ENCODE results near the gene NELFB. TPM values are rescaled to one million over a fixed set of nuclear protein-coding genes. Genes with fewer than 3 reads are reported as not detected.

NELFB gene
- total RNA-seq, result 46.4 TPM
- 10 to 100 TPM; 22.3 to 27.1 (median 23.7) TPM for polyA plus RNA-seq

DNA sequence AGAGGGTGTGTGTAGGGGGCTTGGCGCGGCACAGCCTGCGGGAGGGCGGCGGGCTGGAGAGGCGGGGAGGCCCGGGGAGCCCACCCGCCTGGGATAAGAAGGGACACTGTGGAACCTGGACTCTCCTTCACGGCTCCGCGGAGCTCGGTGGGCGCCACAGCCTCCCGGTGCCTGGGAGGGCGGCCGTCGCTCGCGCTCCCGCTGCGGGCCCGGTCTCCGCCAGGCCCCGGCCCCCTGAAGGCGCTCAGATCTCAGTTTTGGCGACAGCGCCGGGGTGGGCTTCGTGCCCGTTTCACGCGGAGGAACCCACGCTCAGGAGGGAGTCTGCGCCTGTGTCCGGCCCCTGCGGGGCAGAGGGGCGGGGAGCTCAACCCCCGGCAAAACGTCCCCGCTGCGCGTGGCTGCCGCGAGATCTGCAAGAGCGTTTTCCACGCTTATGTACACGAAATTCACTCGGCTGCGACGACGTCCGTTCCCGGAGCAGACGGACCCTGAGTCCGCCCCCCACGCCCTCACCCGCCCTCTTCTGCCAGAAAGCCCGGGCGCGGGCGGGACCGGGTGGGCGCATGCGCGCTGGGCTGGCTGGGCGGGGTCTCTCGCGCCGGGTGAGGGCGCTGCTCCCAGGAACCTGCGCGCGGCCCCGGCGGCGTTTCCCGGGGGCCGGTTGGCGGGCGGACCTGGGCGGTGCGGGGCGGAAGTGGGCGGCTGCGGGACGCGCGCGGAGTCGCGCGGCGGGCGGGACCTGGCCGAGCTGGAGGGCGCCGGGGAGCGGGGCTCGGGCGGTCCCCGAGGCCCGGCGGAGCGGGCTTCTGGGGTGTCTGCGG, at the start of gene NELFB:
Gene NELFB, plus strand, starts transcription at position 704 of the 824 bp plus-strand sequence.
- Histone ChIP-seq H3K27ac (ENCODE audit: insufficient read depth, low read length, poor library complexity, severe bottlenecking) (peak within 1 kb of the TSS; percentile 63), H3K4me1 (ENCODE audit: control insufficient read depth, insufficient read depth, low read length, poor library complexity, severe bottlenecking) (peaks cover 27% of the 10 kb centered on the region), H3K36me3 (ENCODE audit: control insufficient read depth, insufficient read depth, low read length) (peaks cover 12% of the 10 kb centered on the region), H3K9me3 (ENCODE audit: control insufficient read depth in 2 of 2, low read length in 2 of 2) (no peaks in the 10 kb centered on the region), H3K4me3 (ENCODE audit: low read depth, low read length) (peak within 1 kb of the TSS; percentile 67), H3K27me3 (ENCODE audit: control insufficient read depth, insufficient read depth, low read length) (no peaks in the 10 kb centered on the region)
- no peaks in the 10 kb centered on the region for H3K27me3 Mint-ChIP-seq
- DNase-seq (peak; percentile 90 to 95 (median 94)), ATAC-seq (ENCODE audit: low read depth in 2 of 2) (peak; percentile 89 to 92)
- H3K9me3 Mint-ChIP-seq, result no peaks in the 10 kb centered on the region
- peak within 1 kb of the TSS; percentile 84 to 97 (median 91) for H3K4me3 Mint-ChIP-seq
- H3K27ac Mint-ChIP-seq, result peak within 1 kb of the TSS; percentile 67 to 76 (median 76)
- H3K36me3 Mint-ChIP-seq, result peaks cover 7% of the 10 kb centered on the region
- H3K4me1 Mint-ChIP-seq, result peaks cover 0 to 26% (median 3%) of the 10 kb centered on the region in 4 donors

DNA sequence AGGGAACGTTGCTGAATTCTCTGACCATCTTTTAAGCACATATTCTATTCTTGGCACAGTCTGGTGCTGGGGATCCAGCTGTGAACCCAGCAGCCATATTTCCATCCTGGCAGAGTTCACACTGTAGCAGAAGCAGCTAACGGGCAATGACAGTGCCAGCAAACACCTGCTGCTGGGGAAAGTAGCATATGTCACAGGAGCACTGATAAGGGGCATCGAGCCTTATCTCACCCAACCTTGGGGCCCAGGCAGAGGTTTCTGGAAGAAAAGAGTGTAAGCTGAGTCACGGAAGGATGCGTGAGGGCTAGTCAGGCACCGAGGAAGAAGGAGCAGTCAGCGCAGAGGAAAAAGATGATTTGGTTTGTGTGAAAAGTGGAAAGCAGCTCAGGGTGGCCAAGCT, 48.5 kb upstream of the NELFB start:
- H3K27me3 ChIP-seq (ENCODE audit: control insufficient read depth, insufficient read depth, low read length), result no peaks in the 10 kb centered on the region
- peaks cover 0 to 50% (median 28%) of the 10 kb centered on the region in 4 donors for H3K4me1 Mint-ChIP-seq
- DNase-seq, result no peak
- H3K9me3 Mint-ChIP-seq, result peaks cover 0 to 1% (median 0%) of the 10 kb centered on the region in 7 donors
- no peaks in the 10 kb centered on the region for H3K27me3 Mint-ChIP-seq
- H3K27ac ChIP-seq (ENCODE audit: insufficient read depth, low read length, poor library complexity, severe bottlenecking), result peak overlapping the region; percentile 83
- peaks cover 13% of the 10 kb centered on the region for H3K36me3 Mint-ChIP-seq
- H3K9me3 ChIP-seq (ENCODE audit: control insufficient read depth in 2 of 2, low read length in 2 of 2), result no peaks in the 10 kb centered on the region
- H3K36me3 ChIP-seq (ENCODE audit: control insufficient read depth, insufficient read depth, low read length), result peaks cover 5% of the 10 kb centered on the region
- no peak for ATAC-seq (ENCODE audit: low read depth in 2 of 2)
- H3K27ac Mint-ChIP-seq, result peak overlapping the region; percentile 81 to 92 (median 90)
- peak overlapping the region; percentile 87 for H3K4me3 ChIP-seq (ENCODE audit: low read depth, low read length)
- peaks cover 34% of the 10 kb centered on the region for H3K4me1 ChIP-seq (ENCODE audit: control insufficient read depth, insufficient read depth, low read length, poor library complexity, severe bottlenecking)
- peak overlapping the region; percentile 91 to 96 (median 93) for H3K4me3 Mint-ChIP-seq

GRCh38 chr9:137211532-137211931, 43.6 kb upstream of the NELFB start:
- peaks cover 5% of the 10 kb centered on the region for H3K36me3 ChIP-seq (ENCODE audit: control insufficient read depth, insufficient read depth, low read length)
- H3K36me3 Mint-ChIP-seq, result peaks cover 13% of the 10 kb centered on the region
- H3K27me3 Mint-ChIP-seq, result no peaks in the 10 kb centered on the region
- DNase-seq (no peak), ATAC-seq (ENCODE audit: low read depth in 2 of 2) (no peak)
- H3K27ac Mint-ChIP-seq, result peak overlapping the region in 1 of 3 donors; percentile 76
- H3K4me1 ChIP-seq (ENCODE audit: control insufficient read depth, insufficient read depth, low read length, poor library complexity, severe bottlenecking), result peaks cover 5% of the 10 kb centered on the region
- no peak overlapping the region for H3K27ac ChIP-seq (ENCODE audit: insufficient read depth, low read length, poor library complexity, severe bottlenecking)
- H3K27me3 ChIP-seq (ENCODE audit: control insufficient read depth, insufficient read depth, low read length), result no peaks in the 10 kb centered on the region
- peaks cover 0 to 1% (median 0%) of the 10 kb centered on the region in 7 donors for H3K9me3 Mint-ChIP-seq
- peak overlapping the region in 1 of 4 donors; percentile 76 for H3K4me3 Mint-ChIP-seq
- peaks cover 0 to 13% (median 10%) of the 10 kb centered on the region in 4 donors for H3K4me1 Mint-ChIP-seq
- H3K9me3 ChIP-seq (ENCODE audit: control insufficient read depth in 2 of 2, low read length in 2 of 2), result no peaks in the 10 kb centered on the region
- no peak overlapping the region for H3K4me3 ChIP-seq (ENCODE audit: low read depth, low read length)

DNA sequence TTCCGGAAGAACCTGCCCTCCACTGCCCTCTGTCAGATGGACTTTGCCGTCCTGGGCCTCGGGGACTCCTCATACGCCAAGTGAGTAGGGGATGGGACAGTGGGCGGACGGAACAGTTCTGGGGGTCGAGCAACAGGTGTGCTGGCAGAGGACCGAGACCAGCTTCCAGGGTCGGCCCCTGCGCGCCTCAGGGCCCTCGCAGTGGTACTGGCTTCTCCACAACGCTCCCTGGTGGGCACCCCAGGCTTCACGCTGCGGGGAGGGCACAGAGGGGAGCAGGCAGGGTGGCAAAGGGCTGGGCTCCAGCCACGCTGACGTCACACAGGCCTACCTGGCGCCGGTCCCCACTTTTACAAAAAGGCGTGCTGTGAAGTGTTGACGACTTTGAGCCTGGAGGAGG, 42.6 kb upstream of the NELFB start:
- H3K27me3 ChIP-seq (ENCODE audit: control insufficient read depth, insufficient read depth, low read length), result no peaks in the 10 kb centered on the region
- Mint-ChIP-seq H3K9me3 (peaks cover 0 to 1% (median 0%) of the 10 kb centered on the region in 7 donors), H3K36me3 (peaks cover 7% of the 10 kb centered on the region), H3K4me1 (peaks cover 0 to 3% (median 3%) of the 10 kb centered on the region in 4 donors), H3K27ac (no peak overlapping the region), H3K27me3 (no peaks in the 10 kb centered on the region), H3K4me3 (no peak overlapping the region)
- H3K4me1 ChIP-seq (ENCODE audit: control insufficient read depth, insufficient read depth, low read length, poor library complexity, severe bottlenecking), result no peaks in the 10 kb centered on the region
- no peak overlapping the region for H3K27ac ChIP-seq (ENCODE audit: insufficient read depth, low read length, poor library complexity, severe bottlenecking)
- DNase-seq, result no peak
- H3K36me3 ChIP-seq (ENCODE audit: control insufficient read depth, insufficient read depth, low read length), result peaks cover 5% of the 10 kb centered on the region
- H3K4me3 ChIP-seq (ENCODE audit: low read depth, low read length), result no peak overlapping the region
- H3K9me3 ChIP-seq (ENCODE audit: control insufficient read depth in 2 of 2, low read length in 2 of 2), result no peaks in the 10 kb centered on the region
- ATAC-seq (ENCODE audit: low read depth in 2 of 2), result no peak

- H3K9me3 ChIP-seq (ENCODE audit: control insufficient read depth in 2 of 2, low read length in 2 of 2), result no peaks in the 10 kb centered on the region
- peaks cover 5% of the 10 kb centered on the region for H3K36me3 ChIP-seq (ENCODE audit: control insufficient read depth, insufficient read depth, low read length)
- H3K4me1 Mint-ChIP-seq, result peaks cover 0 to 2% (median 0%) of the 10 kb centered on the region in 4 donors
- no peaks in the 10 kb centered on the region for H3K4me1 ChIP-seq (ENCODE audit: control insufficient read depth, insufficient read depth, low read length, poor library complexity, severe bottlenecking)
- ATAC-seq (ENCODE audit: low read depth in 2 of 2) (no peak), DNase-seq (no peak)
- H3K36me3 Mint-ChIP-seq, result peaks cover 6% of the 10 kb centered on the region
- H3K4me3 ChIP-seq (ENCODE audit: low read depth, low read length), result no peak overlapping the region
- no peaks in the 10 kb centered on the region for H3K27me3 ChIP-seq (ENCODE audit: control insufficient read depth, insufficient read depth, low read length)
- no peaks in the 10 kb centered on the region for H3K27me3 Mint-ChIP-seq
- H3K27ac Mint-ChIP-seq, result no peak overlapping the region
- H3K27ac ChIP-seq (ENCODE audit: insufficient read depth, low read length, poor library complexity, severe bottlenecking), result no peak overlapping the region
- peaks cover 0 to 1% (median 0%) of the 10 kb centered on the region in 7 donors for H3K9me3 Mint-ChIP-seq
- H3K4me3 Mint-ChIP-seq, result no peak overlapping the region
These were observed 41.7 kb upstream of the NELFB start for GRCh38 chr9:137213160-137214060.

DNA sequence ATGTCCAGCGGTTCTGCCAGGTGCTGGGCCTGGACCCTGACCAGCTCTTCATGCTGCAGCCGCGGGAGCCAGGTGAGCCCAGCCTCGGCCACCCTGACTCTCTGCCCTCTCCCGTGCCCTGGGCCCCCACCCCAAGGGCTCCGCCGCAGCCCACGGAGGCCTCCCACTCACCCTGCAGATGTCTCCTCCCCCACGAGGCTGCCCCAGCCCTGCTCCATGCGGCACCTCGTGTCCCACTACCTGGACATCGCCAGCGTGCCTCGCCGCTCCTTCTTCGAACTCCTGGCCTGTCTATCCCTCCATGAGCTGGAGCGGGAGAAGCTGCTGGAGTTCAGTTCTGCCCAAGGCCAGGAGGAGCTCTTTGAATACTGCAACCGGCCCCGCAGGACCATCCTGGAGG, 40.5 kb upstream of the NELFB start:
- no peaks in the 10 kb centered on the region for H3K27me3 Mint-ChIP-seq
- H3K4me3 Mint-ChIP-seq, result peak overlapping the region in 1 of 4 donors; percentile 56
- no peaks in the 10 kb centered on the region for H3K36me3 Mint-ChIP-seq
- DNase-seq (no peak), ATAC-seq (ENCODE audit: low read depth in 2 of 2) (no peak)
- peaks cover 5% of the 10 kb centered on the region for H3K36me3 ChIP-seq (ENCODE audit: control insufficient read depth, insufficient read depth, low read length)
- no peak overlapping the region for H3K4me3 ChIP-seq (ENCODE audit: low read depth, low read length)
- H3K27ac Mint-ChIP-seq, result no peak overlapping the region
- H3K9me3 Mint-ChIP-seq, result peaks cover 0 to 1% (median 0%) of the 10 kb centered on the region in 7 donors
- H3K27ac ChIP-seq (ENCODE audit: insufficient read depth, low read length, poor library complexity, severe bottlenecking), result no peak overlapping the region
- H3K9me3 ChIP-seq (ENCODE audit: control insufficient read depth in 2 of 2, low read length in 2 of 2), result no peaks in the 10 kb centered on the region
- no peaks in the 10 kb centered on the region for H3K27me3 ChIP-seq (ENCODE audit: control insufficient read depth, insufficient read depth, low read length)
- H3K4me1 ChIP-seq (ENCODE audit: control insufficient read depth, insufficient read depth, low read length, poor library complexity, severe bottlenecking), result no peaks in the 10 kb centered on the region
- peaks cover 0 to 2% (median 0%) of the 10 kb centered on the region in 4 donors for H3K4me1 Mint-ChIP-seq

DNA sequence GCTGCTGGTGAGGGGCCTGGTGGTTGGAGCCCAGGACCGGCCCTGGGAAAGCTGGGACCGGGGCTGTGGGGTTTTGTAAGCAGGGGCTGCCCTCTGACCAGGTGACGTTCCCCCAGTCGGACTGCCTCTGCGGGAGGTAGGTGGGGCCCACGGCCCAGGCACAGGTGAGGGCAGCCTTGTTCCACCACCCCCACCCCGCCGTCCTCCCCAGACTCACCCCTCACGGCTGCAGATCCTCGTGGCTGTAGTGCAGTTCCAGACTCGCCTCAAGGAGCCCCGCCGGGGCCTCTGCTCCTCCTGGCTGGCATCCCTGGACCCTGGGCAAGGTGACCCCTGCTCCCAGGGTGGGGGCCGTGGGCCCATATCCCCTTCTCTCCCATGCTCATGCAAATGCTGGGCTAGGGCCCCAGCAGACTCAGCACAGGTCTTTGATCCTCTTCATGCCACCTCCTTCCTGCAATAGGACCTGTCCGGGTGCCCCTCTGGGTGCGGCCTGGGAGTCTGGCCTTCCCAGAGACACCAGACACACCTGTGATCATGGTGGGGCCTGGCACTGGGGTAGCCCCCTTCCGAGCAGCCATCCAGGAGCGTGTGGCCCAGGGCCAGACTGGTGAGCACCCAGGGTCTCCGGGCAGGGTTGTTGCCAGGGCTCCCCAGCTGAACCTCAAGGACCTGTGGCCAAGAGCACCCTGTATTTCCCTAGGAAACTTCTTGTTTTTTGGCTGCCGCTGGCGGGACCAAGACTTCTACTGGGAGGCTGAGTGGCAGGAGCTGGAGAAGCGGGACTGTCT, 39.7 kb upstream of the NELFB start:
- no peak overlapping the region for H3K27ac ChIP-seq (ENCODE audit: insufficient read depth, low read length, poor library complexity, severe bottlenecking)
- H3K27ac Mint-ChIP-seq, result no peak overlapping the region
- peaks cover 0 to 1% (median 0%) of the 10 kb centered on the region in 7 donors for H3K9me3 Mint-ChIP-seq
- H3K36me3 Mint-ChIP-seq, result no peaks in the 10 kb centered on the region
- no peak overlapping the region for H3K4me3 Mint-ChIP-seq
- H3K9me3 ChIP-seq (ENCODE audit: control insufficient read depth in 2 of 2, low read length in 2 of 2), result no peaks in the 10 kb centered on the region
- no peaks in the 10 kb centered on the region for H3K27me3 Mint-ChIP-seq
- H3K4me1 Mint-ChIP-seq, result peaks cover 0 to 2% (median 0%) of the 10 kb centered on the region in 4 donors
- H3K4me3 ChIP-seq (ENCODE audit: low read depth, low read length), result no peak overlapping the region
- ATAC-seq (ENCODE audit: low read depth in 2 of 2) (no peak), DNase-seq (no peak)
- peaks cover 3% of the 10 kb centered on the region for H3K36me3 ChIP-seq (ENCODE audit: control insufficient read depth, insufficient read depth, low read length)
- H3K27me3 ChIP-seq (ENCODE audit: control insufficient read depth, insufficient read depth, low read length), result no peaks in the 10 kb centered on the region
- no peaks in the 10 kb centered on the region for H3K4me1 ChIP-seq (ENCODE audit: control insufficient read depth, insufficient read depth, low read length, poor library complexity, severe bottlenecking)
